Stimulated activated CD4-positive, alpha-beta T cell treated with anti-CD3 and anti-CD28 coated beads, Interleukin-12 subunit alpha, Interleukin-12 subunit beta, amount 100 ng/mL, for 24 hours (primary cell): ENCODE data around the gene RNF10.
"Not testable (repeated sequence)": the region's sequence is repeated elsewhere in the genome, so short reads cannot be mapped to it uniquely, and the experiment has no call there.

Experiments
- DNase-seq, 2 experiments: peaks; one replicate each; pipeline ENCODE4 v3.0.0-alpha.2; 2020; ENCODE audit warnings: low read depth in 2 of 2

RNF10 gene

DNA sequence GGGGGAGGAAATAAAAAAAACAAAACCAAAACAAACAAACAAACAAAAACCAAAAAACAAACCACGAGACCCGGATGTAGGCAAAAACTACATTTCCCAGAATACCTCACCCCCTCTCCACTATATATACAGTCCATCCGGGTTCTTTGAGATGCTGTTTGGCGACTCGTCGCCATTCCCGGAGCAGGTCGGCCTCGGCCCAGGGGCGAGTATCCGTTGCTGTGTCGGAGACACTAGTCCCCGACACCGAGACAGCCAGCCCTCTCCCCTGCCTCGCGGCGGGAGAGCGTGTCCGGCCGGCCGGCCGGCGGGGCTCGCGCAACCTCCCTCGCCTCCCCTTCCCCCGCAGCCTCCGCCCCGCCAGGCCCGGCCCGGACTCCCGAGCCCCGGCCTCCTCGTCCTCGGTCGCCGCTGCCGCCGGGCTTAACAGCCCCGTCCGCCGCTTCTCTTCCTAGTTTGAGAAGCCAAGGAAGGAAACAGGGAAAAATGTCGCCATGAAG is at the start of gene RNF10:
TSS of gene RNF10 (plus strand) at position 154 of the 500 bp plus-strand sequence. CDS start 456 bp downstream, outside the sequence.
- DNase-seq: peak; percentile 45 to 49

DNA sequence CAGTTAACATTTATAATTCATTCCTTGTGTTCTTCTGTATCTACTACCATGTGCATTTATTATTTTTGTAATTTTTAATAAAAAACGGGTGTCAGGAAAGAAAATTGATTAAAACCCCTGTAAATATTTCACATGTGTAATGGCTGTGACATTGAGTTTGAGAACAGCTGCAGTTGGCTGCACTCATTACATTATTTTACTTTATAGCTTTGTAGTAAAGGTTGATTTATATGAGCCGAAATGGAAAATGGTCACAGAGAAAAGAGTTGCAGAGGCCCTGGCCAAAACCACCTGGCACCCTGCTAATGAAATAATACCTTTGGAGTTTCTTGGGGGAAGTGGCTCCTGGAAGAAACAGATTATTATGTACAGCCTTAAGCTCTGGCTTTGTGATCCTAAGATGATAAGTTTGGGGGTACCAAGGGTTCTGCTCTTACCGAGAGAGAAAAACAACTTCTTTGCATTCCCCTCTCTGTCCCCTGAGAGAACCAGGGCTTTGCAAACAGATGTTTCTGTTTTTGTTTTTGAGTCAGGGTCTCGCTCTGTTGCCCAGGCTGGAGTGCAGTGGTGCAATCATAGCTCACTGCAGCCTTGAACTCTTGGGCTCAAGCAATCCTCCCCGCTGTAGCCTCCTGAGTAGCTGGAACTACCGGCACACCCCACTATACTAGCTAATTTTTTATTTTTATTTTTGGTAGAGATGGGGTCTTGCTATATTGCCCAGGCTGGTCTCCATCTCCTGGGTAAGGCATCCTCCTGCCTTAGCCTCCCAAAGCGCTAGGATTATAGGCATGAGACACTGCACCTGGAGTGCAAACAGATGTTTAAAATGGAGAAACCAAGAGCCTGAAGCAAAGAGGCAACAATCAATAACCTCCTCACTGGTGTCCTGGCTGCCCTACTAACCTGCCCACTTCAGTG is 47.9 kb upstream of the RNF10 start:
- no peak for DNase-seq

DNA sequence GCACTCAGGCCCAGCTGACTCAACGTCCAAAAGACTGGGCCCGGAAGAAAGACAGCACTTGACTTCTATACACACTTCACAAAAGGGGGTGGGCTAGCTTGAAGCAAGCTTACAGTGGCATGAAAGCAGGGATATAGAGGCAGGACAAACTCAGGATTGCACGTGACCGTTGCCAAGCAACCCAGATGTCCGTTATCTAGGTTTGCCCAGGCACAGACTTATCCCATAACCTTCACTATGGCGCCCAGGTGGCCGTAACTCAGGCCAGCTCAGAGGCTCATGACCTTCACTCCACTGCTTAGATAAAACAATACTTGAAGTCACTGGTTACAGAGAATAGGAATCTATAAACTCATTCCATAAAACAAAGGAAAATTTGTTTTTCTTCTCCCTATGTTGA is 46.6 kb upstream of the RNF10 start:
- not testable (repeated sequence) for DNase-seq

DNA sequence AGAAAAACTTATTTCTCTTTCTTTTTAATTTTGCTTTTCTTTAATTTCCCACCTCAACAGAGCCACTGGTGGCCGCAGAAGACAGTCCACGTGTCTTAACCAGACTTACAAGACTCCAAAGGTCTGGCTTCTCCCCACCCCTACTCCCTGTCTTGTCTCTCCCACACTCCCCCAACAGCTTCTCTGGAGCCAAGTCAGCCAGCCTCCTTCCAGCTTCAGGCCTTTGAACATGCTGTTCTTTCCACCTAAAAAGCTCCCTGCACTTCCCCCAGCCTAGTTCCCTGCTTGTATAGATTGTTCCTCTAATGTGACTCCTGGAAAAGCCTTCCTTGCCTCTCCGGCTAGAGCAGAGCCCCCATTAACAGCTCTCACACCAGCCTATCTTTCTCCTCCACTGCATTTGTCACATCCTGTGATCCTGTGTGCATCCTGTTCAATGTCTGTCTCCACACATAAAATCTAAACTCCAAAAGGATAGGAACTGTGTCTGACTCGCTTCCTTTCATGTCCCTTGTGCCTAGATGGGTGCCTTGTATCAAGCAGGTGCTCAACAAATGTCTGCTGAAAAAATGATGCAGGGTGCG is 46.0 kb upstream of the RNF10 start:
- no peak for DNase-seq

DNA sequence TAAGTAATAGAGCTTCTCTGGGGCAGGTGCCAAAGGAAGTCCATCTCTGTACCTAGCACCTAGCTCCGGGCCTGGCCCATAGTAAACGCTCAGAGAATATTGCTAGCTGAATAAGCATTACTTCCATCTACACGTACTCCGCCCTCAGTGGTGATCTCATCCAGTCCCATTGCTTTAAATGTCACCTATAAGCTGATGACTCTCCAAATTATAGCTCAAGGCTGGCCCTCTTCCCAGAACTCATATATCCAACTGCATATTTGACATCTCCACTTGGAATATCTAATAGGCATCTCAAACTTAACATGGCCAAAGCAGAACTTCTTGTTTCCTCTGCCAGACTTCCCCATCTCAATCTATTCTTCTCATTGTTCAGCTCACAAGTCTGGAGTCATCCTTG is 45.1 kb upstream of the RNF10 start:
- DNase-seq: no peak

DNA sequence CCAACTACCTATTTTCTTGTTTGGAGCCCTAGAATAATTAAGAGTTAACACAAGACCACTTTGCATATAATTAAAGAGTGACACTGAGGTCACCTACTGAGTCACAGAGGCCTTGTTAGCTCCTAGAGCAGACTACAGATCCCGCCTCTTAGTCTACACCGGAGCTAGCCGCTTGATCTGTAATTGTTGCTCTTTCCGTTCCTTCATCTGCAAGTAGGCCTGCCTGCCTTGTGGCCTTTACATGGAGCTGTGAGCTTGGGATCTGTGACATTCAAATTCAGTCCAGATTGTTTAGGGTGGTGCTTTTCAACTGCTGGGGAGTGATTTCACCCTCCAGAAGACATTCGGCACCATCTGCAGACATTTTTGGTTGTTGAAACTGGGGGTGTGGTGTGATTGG is 43.8 kb upstream of the RNF10 start:
- no peak for DNase-seq

DNA sequence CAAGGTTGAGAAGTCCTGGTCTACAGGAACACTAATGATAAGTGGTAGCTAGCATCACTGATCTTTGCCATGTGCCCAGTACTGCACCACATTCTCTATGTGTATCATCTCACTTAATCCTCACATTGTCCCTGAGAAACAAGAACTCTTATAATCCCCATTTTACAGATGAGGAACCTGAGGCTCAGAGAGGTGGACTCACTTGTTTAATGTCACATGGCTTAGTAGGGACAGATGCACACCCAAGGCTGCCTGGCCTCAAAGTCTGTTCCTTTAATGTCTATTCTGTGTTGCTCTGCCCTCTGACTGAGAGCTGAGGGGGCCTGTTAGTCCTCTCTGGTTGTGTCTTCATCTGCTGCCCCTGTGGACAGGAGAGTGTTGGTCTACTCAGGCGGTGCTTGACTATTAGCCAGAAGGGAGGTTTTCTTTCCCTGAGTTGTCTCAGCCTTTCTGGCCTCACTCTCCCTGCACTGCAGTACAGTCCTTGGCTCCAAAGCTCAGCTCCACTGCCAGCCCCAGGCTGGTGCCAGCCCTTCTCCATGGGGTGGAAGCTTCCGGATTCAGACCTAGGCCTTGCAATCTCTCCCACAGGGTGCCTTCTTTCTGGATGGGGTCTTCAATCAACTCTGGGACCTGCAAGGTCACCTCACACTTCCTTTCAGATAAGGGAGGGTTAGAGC is 43.2 kb upstream of the RNF10 start:
- no peak for DNase-seq

DNA sequence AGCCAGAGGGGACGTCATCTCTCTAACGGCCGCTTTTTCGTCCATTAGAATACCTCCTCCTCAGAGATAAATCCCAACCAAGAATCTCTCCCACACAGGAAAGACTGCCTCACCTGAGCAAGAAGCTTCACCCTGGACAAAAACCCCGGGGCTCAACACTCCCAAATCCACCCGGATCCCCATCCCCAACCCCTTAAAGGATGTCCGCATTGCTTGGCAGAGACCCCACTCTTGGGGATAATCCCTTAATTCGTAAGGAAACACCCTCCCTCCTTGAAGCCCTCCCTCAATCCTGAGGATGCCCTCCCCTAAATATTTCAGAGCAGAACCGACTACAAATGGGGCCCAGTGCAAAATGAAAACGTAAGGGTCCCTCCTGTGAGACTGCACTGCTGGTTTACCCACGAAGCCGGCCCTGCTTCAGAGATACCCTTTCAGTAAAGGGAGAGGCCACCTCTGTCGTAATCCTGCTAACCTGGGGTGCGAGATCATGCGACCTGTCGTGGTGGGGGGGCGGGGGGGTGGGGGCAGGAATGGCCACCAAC is 38.9 kb upstream of the RNF10 start:
- DNase-seq: no peak

DNA sequence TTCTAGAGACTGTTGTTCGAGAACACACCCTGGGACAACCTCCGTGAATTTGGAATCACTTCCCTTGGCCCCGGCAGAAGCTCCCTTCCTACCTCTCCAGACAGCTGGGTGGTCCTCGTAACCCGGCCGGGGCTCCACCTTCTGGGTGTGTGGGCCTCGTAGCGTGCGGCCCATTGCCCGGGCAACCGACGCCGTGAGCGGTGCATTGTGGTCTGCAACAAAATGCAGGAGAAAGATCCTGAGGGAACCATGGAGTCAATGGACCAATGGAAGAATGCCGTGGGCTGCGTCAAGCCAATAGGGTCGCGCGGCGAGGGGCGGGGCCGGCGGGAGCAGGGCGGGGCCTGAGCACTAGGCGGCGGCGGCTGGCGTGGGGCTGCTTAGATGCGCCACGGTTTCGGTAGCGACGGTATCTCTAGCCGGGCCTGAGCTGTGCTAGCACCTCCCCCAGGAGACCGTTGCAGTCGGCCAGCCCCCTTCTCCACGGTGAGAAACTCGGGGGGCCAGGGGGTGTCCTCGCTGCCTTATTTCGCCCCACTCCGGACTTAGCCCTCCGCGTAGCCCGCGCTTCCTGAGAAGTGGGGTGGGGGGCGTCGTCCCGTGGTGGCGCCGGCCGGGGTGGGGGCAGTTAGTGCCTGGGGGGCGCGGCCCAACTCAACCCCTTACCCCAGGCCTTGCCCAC is 38.3 kb upstream of the RNF10 start, which contains the start of gene DYNLL1:
TSS of gene DYNLL1 (plus strand) at position 383 of the 682 bp plus-strand sequence. CDS start 309 bp downstream, outside the sequence.
- peak; percentile 96 to 98 for DNase-seq

DNA sequence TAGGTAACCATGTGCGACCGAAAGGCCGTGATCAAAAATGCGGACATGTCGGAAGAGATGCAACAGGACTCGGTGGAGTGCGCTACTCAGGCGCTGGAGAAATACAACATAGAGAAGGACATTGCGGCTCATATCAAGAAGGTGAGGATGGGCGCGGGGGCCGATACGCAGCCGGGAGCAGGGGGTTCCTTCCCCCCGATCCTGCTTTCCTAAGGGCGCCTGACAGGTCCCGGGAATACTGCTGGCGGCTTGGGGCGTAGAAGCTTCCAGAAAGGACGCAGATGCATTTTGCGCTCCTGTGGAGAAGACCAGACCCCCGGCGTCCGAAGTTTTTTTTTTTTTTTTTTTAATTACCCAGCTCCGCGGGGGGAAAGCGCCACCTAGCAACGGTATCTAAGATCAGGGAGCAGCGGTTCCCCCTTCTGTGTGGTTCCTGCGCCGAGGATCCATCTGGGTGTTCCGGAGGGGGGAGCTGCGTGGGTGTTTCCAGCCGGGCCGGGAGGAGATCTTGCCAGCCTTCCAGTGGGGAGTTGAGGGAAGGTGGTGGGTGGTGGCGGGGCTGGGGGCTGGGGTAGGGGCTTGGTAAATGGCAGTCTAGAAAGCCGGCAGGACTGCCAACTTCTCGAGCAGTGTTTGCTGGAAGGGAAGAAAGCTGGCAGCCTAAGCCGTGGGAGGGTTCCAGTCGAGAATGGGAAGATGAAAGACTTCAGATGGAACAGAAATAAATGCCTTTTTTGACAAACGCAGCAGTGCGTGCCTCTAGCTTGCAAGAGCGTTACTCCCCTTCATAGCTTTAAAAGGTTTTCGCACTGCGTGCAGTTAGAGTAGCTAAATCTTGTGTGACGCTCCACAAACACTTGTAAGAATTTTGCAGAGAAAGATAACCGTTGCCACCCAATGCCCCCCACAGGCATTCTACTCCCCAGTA is 37.5 kb upstream of the RNF10 start:
- DNase-seq: peak; percentile 7 to 37

DNA sequence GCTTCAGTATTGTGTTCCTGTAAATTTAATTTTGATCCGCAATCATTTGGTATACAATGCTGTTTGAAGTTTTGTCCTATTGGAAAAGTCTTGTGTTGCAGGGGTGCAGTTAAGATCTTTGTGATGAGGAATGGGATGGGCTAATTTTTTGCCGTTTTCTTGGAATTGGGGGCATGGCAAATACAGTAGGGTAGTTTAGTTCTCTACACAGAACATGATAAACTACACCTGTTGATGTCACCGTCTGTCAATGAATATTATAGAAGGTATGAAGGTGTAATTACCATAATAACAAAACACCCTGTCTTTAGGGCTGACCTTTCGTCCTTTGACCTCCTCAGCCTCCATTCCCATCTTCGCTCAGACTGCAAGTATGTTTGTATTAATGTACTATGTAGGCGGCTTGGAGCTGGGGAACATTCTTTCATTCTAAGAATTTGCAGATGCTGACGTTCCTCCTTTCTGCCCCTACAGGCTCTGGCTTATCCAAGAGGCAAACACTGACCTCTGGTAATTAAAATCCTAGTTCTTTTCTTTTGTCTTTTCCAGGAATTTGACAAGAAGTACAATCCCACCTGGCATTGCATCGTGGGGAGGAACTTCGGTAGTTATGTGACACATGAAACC is 36.5 kb upstream of the RNF10 start:
- DNase-seq: no peak

DNA sequence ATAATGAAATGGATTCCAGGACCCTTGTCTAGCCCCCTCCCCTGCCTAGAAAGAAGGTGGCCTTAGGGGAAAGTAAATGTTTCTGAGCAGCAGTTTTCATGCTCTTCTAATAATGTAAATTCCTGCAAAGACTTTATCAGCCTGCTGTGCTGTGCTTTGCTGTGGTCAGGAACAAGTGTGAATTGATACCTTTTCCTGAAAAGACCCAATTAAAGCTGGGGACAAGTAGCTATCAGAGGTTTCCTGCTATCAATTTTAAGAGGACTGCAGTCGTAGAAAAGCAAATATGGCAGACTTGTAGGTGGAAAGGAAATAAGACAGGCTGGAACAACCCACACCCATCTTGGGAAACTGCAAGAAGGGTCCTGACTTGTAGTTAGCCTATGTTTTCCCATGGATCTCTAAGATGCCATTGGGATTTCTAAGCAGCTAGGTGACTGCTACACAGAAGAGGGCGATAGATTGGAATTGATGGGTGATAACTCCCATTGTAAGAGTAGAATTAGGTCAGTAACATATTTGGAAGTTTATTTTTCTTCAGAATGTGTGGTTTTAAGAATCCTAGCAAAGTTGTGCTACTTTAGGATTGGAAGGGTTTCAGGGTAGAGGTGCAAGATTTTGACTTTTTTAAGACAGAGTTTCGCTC is 35.2 kb upstream of the RNF10 start:
- DNase-seq: no peak

DNA sequence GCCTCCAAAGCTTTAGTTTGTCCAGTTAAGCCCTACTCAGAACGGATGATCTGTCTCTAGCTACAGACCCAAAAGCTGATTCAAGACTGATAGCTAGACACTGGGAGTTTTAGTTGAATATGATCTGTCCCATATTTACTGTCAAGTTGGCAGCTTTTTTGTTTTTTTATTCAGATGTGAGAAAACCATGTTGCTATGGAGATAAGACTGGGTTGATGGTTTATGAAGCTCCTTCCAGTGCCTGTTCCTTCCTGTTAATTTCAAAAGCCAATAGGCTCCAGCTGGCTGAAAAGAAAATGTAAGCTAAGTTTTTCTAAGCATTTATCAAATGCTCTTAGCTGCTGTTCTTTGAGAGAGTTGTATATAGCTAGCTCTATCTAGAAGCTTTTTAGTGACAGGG is 33.6 kb upstream of the RNF10 start:
- DNase-seq: no peak

DNA sequence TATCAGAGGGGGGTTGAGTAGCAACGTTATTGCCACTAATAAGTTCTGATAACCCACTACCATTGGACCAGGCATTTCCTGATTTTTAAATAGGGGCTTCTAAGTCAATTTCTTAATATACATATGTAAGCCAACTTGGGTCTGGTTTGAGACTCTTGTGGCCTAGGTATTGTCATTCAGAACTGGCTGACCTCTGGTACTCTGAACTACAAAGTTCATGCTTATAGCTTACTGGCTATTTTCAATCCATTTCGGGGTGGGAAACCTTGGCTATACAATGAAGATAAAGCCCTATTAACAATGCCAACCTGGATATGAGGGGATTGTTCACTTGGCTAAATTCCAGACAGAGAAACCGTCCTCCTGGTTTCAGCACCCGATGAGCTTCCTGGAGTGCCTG is 29.6 kb upstream of the RNF10 start:
- DNase-seq: no peak

DNA sequence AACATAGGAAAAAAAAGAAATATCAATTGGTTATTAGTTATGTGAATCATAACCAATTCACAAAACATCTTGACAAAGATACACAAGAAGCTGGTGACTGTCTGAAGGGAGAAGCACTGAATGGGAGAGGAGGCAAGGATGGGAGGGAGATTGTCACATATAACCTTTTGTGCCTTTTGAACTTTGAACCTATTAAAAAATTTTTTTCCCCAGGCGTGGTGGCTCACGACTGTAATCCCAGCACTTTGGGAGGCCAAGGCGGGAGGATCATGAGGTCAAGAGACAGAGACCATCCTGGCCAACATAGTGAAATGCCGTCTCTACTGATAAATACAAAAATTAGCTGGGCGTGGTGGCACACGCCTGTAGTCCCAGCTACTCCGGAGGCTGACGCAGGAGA is 25.6 kb upstream of the RNF10 start:
- DNase-seq: no peak

DNA sequence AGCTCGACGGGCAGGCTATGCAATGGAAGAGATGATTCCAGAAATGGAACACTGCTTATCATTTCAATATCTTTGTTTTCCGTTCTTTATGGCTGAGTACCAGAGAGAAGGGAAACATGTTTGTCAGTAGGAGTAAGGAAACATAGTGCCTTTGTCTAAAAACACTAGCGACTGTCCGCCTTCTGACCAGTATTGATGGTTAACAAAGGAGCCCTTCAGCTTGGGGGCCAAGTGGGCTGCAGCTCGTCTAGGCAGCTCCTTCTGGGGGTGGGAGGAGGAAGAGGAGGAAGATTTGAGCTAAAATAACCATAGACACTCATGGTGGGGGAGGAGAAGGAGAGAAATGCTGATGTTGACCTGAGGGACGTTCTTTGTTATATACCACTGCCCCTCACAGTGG is 20.2 kb upstream of the RNF10 start:
- DNase-seq: no peak

DNA sequence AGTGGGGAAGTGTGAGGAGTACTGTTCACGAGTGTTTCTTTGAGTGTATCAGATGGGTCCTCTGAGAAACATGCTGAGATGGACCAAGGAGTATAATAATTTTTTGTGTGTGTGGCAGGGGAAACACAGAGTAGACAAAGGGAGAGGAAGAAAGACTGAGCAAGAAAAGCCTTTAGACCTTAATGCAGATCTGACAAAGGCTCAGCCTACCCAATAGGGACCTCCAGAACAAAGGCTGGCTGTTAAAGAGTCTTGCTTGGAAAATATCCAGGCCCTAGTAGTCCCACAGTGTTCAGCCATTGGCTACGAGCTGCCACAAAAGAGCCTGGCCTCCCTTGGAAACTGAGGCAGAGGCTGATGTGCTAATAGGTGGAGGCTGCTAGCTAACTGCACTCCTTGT is 18.7 kb upstream of the RNF10 start:
- DNase-seq: no peak

DNA sequence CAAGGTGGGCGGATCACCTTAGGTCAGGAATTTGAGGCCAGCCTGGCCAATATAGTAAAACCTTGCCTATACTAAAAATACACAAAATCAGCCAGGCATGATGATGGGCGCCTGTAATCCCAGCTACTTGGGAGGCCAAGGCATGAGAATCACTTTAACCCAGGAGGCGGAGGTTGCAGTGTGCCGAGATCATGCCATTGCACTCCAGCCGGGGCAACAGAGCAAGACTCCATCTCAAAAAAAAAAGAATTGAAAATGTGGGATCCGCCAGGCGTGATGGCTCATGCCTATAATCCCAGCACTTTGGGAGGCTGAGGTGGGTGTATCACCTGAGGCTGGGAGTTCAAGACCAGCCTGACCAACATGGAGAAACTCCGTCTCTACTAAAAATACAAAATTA is 14.8 kb upstream of the RNF10 start:
- not testable (repeated sequence) for DNase-seq

DNA sequence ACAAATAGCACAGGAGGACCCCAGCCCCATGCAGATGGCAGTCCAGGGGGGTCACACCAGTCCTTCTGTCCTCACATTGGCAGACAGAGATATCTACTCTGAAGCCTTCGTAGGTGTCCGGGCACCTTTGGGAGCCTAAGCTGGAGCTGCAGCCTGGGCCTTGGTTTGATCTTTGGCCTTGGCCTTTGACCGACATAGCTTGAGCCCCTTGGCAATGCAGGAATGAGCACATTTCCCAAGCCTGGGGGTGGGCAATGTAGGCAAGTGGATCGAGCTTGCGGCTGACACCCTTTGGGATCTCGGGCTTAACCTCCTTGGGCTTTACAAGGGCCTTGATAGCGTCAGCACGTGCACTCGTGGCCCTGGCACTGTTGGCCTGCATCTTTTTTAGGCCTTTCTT is 11.6 kb upstream of the RNF10 start:
- no peak for DNase-seq
